ENCODE data around the gene GYS2. TPM values are rescaled to one million over a fixed set of nuclear protein-coding genes. Genes with fewer than 3 reads are reported as not detected.

The GYS2 gene
- total RNA-seq, 1 experiment from 2014 or later: not detected

DNA sequence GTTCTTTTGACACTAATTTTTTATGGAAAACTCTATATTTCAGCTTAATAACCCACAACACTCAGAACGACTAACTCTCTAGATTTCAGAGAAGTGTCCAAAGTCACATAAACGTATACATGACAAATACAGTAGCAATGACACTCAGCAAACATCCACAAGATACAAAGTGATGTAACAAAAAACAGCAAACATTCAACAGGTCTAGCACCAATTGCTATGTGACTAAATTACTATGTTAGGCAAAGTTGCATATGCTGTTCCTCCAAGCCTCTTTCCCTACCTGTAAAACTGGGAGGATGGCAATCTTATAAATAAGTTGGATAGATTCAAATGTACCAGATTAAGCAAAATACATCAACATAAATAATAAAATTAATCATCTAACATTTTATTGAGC is 104.9 kb downstream of the GYS2 start:
- no peaks in the 10 kb centered on the region for H3K9me2 ChIP-seq (replicated peaks; ENCODE audit: low read length)
- TF ChIP-seq EZH2 (IDR thresholded peaks at IDR 0.05; ENCODE audit: low read length, unreplicated experiment): no peak
- no peak for TF ChIP-seq EZH2phosphoT487 (IDR thresholded peaks at IDR 0.05; ENCODE audit: borderline replicate concordance, low read length)
- TF ChIP-seq, protein P1, sequence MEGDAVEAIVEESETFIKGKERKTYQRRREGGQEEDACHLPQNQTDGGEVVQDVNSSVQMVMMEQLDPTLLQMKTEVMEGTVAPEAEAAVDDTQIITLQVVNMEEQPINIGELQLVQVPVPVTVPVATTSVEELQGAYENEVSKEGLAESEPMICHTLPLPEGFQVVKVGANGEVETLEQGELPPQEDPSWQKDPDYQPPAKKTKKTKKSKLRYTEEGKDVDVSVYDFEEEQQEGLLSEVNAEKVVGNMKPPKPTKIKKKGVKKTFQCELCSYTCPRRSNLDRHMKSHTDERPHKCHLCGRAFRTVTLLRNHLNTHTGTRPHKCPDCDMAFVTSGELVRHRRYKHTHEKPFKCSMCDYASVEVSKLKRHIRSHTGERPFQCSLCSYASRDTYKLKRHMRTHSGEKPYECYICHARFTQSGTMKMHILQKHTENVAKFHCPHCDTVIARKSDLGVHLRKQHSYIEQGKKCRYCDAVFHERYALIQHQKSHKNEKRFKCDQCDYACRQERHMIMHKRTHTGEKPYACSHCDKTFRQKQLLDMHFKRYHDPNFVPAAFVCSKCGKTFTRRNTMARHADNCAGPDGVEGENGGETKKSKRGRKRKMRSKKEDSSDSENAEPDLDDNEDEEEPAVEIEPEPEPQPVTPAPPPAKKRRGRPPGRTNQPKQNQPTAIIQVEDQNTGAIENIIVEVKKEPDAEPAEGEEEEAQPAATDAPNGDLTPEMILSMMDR (conservative IDR thresholded peaks at IDR 0.05; ENCODE audit: low read depth, low read length): no peak
- H3K4me2 ChIP-seq (ENCODE audit: low read length): peak overlapping the region; percentile 97
- POLR2A ChIA-PET (ENCODE audit: unreplicated experiment): no interaction called here
- H3K27ac ChIP-seq (ENCODE audit: low read length): no peak overlapping the region
- peak overlapping the region; percentile 95 for H3K4me3 ChIP-seq (ENCODE audit: low read length)
- CTCF ChIA-PET: no interaction called here
- ATAC-seq (no peak), DNase-seq (no peak)
- peaks cover 16% of the 10 kb centered on the region for H4K20me1 ChIP-seq (ENCODE audit: low read length)
- peaks cover 6% of the 10 kb centered on the region; the same call in 1 of the 2 replicates for H3K36me3 ChIP-seq (ENCODE audit: low read depth, low read length)
- H2AFZ ChIP-seq (ENCODE audit: low read length): no peak overlapping the region
- H3F3A ChIP-seq (ENCODE audit: low read length, unreplicated experiment): no peaks in the 10 kb centered on the region
- no peaks in the 10 kb centered on the region for H3K27me3 ChIP-seq (ENCODE audit: low read length)
- intact Hi-C loops (cut with micrococcal nuclease): no loop called here
- peaks cover 19% of the 10 kb centered on the region for H3K4me1 ChIP-seq (ENCODE audit: insufficient read depth, low read length)
- no peaks in the 10 kb centered on the region for H3K9me3 ChIP-seq (ENCODE audit: low read length)
- H3K79me2 ChIP-seq (ENCODE audit: low read length): peaks cover 49% of the 10 kb centered on the region
- H3K9ac ChIP-seq (ENCODE audit: low read length): no peak overlapping the region
- no TSS peak for BruUV-seq (replicated peaks)

Other genes starting within 250 kb of the GYS2 start
- not detected in 2 replicates for gene IAPP, start 231.9 kb downstream of the GYS2 start, total RNA-seq (2014; rRNA removed)
- 5.5 and 7.4 TPM in 2 replicates for gene PYROXD1, start 167.2 kb downstream of the GYS2 start, total RNA-seq (2014; rRNA removed)
- 22.0 and 38.2 TPM in 2 replicates for gene RECQL, start 103.2 kb downstream of the GYS2 start, total RNA-seq (2014; rRNA removed)
- 16.8 and 19.0 TPM in 2 replicates for gene GOLT1B, start 103.1 kb downstream of the GYS2 start, total RNA-seq (2014; rRNA removed)
- gene SPX, start 78.6 kb downstream of the GYS2 start, total RNA-seq (2014; rRNA removed): 0.87 TPM in 1 of 2 replicates, not detected in the other
- gene LDHB, start 53.0 kb upstream of the GYS2 start, total RNA-seq (2014; rRNA removed): 432 and 548 TPM in 2 replicates
- 0.77 and 1.0 TPM in 2 replicates for gene KCNJ8, start 169.9 kb upstream of the GYS2 start, total RNA-seq (2014; rRNA removed)

Measured in PC-3 (cell line).